ENCODE measurements around the gene BTN1A1. TPM values are rescaled to one million over a fixed set of nuclear protein-coding genes. Genes with fewer than 3 reads are reported as not detected.

BTN1A1 gene
- total and polyA plus RNA-seq, 9 donors: 0.04 to 0.19 (median 0.13) TPM

Other genes with a start within 250 kb of the BTN1A1 start
- gene BTN3A2, start 135.1 kb upstream of the BTN1A1 start, total RNA-seq: 14.6 TPM
- gene BTN3A2, start 135.1 kb upstream of the BTN1A1 start, polyA plus RNA-seq (ENCODE audit: insufficient read depth in 1 of 8, insufficient read length in 8 of 8, low replicate concordance in 1 of 8): 10 to 100 TPM; 14.1 to 20.8 (median 17.2) TPM
- gene BTN2A2, start 117.2 kb upstream of the BTN1A1 start, total RNA-seq: 5.9 TPM
- gene BTN2A2, start 117.2 kb upstream of the BTN1A1 start, polyA plus RNA-seq (ENCODE audit: insufficient read depth in 1 of 8, insufficient read length in 8 of 8, low replicate concordance in 1 of 8): 10 to 100 TPM in 1 of 8 donors, 1 to 10 TPM in 7; 5.0 to 10.2 (median 7.4) TPM
- gene BTN3A1, start 98.0 kb upstream of the BTN1A1 start, total RNA-seq: 25.1 TPM
- gene BTN3A1, start 98.0 kb upstream of the BTN1A1 start, polyA plus RNA-seq (ENCODE audit: insufficient read depth in 1 of 8, insufficient read length in 8 of 8, low replicate concordance in 1 of 8): 10 to 100 TPM; 16.3 to 24.0 (median 21.3) TPM
- 12.1 TPM for gene BTN3A3, start 59.8 kb upstream of the BTN1A1 start, total RNA-seq
- gene BTN3A3, start 59.8 kb upstream of the BTN1A1 start, polyA plus RNA-seq (ENCODE audit: insufficient read depth in 1 of 8, insufficient read length in 8 of 8, low replicate concordance in 1 of 8): 10 to 100 TPM; 11.1 to 16.1 (median 12.7) TPM
- 13.8 TPM for gene BTN2A1, start 42.3 kb upstream of the BTN1A1 start, total RNA-seq
- gene BTN2A1, start 42.3 kb upstream of the BTN1A1 start, polyA plus RNA-seq (ENCODE audit: insufficient read depth in 1 of 8, insufficient read length in 8 of 8, low replicate concordance in 1 of 8): 10 to 100 TPM; 23.0 to 28.1 (median 25.4) TPM
- 64.3 TPM for gene HMGN4, start 38.1 kb downstream of the BTN1A1 start, total RNA-seq
- gene HMGN4, start 38.1 kb downstream of the BTN1A1 start, polyA plus RNA-seq (ENCODE audit: insufficient read depth in 1 of 8, insufficient read length in 8 of 8, low replicate concordance in 1 of 8): 10 to 100 TPM; 51.3 to 73.7 (median 61.0) TPM
- 10.7 TPM for gene ABT1, start 96.7 kb downstream of the BTN1A1 start, total RNA-seq
- gene ABT1, start 96.7 kb downstream of the BTN1A1 start, polyA plus RNA-seq (ENCODE audit: insufficient read depth in 1 of 8, insufficient read length in 8 of 8, low replicate concordance in 1 of 8): 10 to 100 TPM; 10.6 to 13.6 (median 11.5) TPM
- 23.0 TPM for gene ZNF322, start 159.4 kb downstream of the BTN1A1 start, total RNA-seq
- gene ZNF322, start 159.4 kb downstream of the BTN1A1 start, polyA plus RNA-seq (ENCODE audit: insufficient read depth in 1 of 8, insufficient read length in 8 of 8, low replicate concordance in 1 of 8): 10 to 100 TPM; 12.9 to 20.1 (median 16.6) TPM